Measurements from ENCODE around the gene MRTFB.

The MRTFB gene

DNA sequence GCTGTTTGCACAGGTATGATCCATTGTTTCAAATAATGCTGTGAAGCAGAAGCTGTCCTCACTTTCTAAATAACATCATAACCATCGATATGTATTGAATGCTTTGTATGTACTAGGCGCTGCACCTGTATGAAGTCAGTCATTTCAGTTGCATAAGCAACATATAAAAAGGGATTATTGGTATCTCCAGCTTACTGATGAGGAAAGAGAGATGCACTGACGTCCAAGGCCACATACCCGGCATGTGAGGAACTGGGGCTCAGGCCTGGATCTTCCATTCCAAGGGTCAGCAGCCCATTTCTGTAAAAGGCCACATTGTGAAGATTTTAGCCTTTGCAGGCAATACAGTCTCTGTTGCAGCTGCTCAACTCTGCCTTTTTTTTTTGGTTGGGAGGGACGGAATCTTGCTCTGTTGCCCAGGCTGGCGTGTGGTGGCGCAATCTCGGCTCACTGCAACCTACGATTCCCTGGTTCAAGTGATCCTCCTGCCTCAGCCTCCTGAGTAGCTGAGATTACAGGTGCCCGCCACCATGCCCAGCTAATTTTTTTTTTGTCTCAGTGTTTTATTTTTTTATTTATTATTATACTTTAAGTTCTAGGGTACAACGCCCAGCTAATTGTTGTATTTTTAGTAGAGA lies 244.7 kb downstream of the MRTFB start:
- DNase-seq = no peak

Measured in DMS 273 treated with DMSO at 0.1 percent for 48 hours (cell line).